ENCODE results near the gene NFASC.
A peak's percentile ranks its signal among the peaks of the same experiment; 100 is the strongest.

Gene NFASC

DNA sequence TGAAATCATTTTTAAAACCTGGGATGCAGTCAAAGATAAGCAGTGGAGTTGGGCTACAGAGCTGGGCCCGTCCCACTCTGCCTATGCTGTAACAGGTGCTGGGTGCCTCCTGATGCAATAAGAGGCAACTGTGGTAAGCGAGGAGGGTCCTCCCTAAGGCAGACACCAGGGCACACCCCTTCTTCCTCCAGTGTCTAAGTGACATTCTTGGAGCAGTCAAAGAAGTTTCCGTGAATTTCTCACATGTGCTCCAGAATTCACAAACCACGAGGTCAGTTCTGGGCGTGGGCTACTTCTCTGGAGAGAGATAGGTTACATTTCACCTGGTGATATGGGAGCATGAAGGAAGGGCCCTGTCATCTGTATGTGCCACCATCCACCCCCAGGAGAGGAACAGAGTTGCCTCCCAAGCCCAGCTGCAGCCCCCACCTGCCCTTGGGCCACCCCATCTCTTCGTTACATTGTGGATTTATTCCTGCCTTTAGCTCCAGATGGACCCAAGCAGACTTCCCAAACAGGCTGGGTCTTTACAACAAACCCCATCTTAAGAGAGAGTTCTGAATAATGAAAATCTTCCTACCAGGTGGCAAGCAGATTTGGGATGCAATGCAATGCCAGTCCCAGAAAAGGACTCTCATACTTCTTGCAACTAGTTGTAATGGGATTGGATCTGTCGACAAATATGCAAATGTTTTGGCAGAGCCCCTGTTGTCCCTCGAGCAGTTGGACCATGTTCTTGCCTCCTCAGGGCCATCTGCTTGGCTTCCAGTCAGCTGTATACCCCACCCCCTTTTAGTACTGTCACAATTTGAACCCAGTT, 89.9 kb downstream of the NFASC start:
- no peak for DNase-seq

DNA sequence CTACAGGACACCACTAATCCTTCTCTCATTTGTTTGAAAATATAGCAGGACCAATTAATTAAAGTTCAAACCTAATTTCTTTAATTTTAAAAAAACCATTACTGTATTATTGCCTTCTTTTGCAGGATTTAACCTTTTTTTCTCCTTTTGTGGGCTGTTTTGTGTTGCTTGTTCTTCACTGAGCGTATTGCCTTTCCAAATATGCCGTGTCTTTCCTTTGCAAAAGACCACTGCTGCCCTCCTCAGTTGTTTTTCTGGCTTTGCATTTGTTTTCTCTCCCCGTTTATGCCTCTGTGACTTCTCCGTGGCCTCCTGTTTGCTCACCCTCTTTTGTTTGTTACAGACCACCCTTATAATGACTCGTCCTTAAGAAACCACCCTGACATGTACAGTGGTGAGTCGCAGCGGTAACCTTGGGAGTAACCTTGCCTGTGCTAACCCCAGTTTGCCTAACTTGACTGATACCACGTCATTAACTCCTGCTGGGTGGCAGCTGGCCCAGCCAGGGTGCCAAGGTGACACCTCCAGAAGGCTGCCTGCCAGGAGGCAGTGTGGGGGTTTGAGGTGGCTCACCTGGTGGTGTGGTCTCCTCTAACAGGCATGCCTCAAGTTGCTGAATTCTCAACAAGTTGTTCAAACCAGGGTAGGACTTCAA, 91.2 kb downstream of the NFASC start:
- no peak for DNase-seq

- no peak for DNase-seq
Observed at GRCh38 chr1:204962742-204963632, 92.3 kb downstream of the NFASC start.

DNA sequence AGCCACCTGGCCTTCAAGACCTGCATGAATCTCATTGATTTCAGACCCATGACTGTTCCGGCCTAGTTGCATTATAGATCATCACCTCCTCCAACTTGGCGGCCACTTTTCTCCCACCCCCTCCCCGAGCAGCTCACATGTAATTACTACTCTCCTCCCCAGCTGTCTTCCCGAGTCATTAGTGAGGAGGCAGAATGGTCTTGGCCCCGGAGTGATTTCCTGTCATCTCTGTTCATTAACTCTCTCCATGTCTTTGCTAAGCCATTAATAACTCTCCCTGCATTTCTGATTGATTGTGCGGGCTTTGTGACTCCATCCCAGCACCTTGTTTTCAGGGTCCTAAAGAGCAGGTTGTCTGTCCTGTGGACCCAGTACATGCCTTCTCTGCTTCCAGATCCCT, 96.8 kb downstream of the NFASC start:
- DNase-seq = no peak

GRCh38 chr1:204968135-204968534, 97.5 kb downstream of the NFASC start:
- DNase-seq = no peak

DNA sequence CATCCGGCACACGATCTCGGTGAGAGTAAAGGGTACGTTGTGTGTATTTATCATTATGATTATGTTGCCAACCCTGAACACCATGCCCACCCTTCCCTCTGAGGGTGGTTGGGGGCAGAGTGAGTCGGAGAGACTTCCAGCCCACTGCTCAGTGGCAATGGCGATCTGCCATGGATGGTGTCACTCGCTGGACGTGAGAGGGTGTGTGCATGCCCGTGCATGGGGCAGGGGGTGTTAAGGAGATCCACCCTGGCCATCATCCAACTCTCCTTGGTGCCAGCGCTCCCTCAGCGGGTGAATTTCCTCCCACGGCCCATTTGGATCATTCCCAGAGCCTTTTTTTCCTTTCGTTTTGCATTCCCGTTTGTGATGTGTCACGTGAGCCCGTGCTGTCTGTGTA, 98.3 kb downstream of the NFASC start:
- DNase-seq = no peak

DNA sequence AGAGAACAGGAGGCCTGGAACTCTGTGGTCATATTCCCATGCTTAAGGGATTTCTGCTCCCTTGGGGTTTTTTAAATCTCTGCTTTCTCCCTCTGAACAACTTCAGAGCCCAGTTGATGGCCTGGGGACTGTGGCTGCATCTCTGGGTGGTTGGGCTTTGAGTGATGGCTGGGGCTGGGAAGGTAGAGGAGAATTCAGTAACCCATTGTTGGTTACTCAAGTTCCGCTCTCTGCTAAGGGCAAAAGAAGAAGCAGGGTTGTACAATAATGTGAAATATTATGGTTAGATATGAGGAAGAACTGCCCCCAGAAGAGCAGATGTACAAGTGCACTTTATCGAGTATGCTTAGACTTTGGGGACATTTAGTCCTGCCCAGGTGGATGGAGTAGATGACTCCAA, 100.3 kb downstream of the NFASC start:
- DNase-seq = peak; percentile 11 to 51 (median 33)

DNA sequence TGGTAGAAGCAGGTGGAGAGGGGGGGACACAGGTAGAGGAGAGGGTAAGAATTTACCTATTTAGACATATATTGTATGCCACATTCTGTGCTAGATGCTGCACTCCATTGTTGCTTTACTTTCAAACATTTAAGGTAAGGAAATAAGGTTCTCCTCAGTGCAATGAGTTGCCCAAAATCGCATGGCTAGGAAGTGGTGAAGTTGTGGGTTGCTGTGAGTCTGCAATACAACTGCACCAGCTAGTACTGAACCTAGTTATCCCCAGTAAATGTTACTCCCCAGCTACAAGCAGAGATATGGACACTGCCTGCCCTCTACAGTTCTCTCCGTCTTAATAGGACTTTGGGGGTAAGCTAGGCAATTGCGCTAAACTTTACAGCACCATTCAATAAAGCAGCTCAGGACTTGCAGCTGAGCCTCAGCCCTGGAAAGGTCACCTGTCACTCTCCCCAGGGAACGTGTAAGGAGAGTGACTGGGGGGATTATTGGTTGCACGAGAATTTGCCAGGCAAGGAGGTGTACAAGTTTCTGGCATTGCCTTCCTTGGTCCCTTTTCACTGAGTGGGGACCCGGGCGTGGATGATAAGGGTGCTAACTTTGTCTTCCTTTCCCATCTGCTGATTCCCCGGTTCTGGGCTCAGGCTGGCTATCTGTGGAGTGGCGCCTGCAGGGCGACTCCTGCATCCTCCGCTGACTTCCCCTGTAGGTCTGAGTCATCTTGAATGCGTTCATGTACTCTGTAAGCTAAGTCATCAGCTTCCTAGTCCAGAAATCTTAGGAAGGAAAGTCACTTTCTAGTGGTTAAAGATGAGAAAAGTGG, 101.1 kb downstream of the NFASC start:
- peak; percentile 68 to 83 (median 80) for DNase-seq

DNA sequence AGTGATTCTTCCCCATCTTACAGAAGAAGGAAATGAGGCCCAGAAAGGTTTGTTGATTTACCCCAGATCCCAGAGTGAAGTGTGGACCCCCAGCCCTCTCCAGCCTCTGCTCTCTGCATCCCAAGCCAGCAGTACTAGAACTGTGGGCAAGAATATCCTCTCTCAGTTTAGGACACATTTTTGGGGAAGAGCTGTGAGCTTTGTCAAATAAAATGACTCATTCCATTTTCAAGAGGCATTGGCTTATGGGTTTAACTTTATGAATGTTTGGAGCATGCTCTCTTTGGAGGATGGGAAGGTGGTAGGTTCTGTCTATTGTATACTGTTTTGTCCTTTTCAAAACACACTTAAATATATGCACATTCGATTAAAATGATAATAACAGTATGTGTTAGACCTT, 101.8 kb downstream of the NFASC start:
- DNase-seq = peak in 2 of 4 experiments; percentile 31 to 44

DNA sequence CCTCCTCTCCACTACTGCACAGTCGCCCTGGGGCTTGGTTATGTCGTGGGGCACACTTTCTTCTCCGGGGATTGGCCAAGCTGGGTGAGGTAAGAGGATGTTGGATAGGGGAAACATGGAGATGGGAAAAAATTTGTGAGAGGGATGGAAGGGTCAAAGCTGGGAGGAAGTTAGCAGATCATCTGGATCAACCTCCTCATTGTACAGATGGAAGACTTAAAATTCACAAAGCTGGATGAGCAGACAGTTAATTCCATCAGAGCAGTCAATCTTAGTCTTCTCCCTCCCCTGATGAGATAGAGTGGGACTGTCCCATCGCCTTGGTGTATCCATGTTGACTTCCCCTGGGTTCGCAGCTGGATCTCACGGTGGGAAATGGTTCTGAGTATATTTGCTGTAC, 102.8 kb downstream of the NFASC start:
- no peak for DNase-seq

DNA sequence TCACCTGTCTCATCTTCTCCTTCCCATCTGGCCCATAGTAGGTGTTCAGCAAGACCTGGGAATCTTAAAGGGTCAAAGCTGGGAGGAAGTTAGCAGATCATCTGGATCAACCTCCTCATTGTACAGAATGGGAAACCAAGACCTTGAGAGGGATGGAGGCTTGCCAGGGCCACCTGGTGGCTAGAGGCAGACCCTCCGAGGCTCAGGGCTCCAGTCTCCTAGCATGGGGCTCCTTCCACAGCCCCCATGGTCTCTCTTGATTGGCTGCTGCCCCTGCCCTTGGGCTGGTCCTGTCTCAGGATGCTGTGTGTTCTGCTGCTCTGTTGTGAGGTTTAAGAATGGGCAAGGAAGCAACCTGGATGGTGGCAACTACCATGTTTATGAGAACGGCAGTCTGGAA, 103.7 kb downstream of the NFASC start:
- DNase-seq = no peak

GRCh38 chr1:204975021-204975420, 104.4 kb downstream of the NFASC start:
- no peak for DNase-seq

- peak; percentile 57 to 72 (median 66) for DNase-seq
Observed at GRCh38 chr1:204975568-204976235, 105.0 kb downstream of the NFASC start.

GRCh38 chr1:204976646-204977045, 106.0 kb downstream of the NFASC start:
- DNase-seq = no peak

GRCh38 chr1:204977318-204977717, 106.7 kb downstream of the NFASC start:
- DNase-seq = no peak

DNA sequence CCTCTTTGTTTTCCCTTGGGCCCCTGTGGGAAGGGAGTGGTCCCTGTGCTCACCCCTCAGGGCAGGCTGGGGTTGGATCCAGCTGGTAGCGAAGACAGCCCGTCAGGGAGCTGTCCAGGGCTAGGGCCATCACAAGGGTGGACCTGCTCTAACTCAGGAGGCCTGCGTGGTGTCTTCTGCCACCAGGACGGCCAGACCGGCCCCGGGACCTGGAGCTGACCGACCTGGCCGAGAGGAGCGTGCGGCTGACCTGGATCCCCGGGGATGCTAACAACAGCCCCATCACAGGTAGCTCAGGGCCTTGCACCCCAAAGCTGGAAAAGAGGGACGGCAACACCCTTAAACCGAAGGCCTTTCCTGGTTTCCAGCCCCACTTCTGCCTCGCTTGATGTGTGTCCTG, 108.1 kb downstream of the NFASC start:
- no peak for DNase-seq

DNA sequence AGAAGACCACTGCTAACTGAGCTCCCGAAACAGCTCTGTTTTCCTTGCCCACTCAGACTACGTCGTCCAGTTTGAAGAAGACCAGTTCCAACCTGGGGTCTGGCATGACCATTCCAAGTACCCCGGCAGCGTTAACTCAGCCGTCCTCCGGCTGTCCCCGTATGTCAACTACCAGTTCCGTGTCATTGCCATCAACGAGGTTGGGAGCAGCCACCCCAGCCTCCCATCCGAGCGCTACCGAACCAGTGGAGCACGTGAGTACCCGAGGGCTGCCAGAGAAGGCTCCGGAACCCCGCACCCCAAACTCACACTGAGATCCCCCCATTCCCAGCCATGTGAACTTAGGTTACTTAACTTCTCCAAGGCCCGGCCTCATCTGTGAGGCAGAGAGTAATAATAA, 108.6 kb downstream of the NFASC start:
- DNase-seq = no peak

DNA sequence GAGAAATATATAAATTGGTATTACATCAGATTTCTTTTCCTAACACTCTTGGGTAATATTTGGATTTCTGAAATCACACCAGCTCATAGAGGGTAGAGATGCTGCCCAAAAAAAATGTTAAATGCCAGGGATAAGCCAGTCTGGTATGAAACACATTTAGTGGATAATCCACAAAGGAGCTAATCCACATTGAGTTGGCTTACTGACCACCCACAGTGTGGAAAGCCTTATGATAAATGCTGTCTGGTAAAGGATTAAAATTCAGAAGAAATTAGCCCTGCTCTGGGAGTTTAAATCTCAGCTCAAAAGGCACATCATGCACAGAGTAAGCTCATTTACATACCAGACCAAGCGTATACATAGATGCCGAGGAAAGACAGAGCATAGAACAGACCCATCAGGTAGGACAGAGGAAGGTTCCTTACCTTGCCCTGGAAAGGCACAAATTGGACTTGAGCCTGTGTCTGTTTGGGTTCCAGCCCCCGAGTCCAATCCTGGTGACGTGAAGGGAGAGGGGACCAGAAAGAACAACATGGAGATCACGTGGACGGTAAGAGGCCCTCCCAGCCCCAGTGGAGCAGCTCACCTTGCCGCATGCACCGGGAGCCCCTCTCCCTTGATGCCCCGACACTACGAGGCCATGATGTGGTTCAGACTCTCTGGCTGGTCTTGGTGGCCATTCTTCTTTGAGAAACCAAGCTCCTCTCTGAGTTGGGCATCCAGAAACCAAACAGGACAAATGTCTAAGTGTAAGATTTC, 109.4 kb downstream of the NFASC start:
- no peak for DNase-seq

DNA sequence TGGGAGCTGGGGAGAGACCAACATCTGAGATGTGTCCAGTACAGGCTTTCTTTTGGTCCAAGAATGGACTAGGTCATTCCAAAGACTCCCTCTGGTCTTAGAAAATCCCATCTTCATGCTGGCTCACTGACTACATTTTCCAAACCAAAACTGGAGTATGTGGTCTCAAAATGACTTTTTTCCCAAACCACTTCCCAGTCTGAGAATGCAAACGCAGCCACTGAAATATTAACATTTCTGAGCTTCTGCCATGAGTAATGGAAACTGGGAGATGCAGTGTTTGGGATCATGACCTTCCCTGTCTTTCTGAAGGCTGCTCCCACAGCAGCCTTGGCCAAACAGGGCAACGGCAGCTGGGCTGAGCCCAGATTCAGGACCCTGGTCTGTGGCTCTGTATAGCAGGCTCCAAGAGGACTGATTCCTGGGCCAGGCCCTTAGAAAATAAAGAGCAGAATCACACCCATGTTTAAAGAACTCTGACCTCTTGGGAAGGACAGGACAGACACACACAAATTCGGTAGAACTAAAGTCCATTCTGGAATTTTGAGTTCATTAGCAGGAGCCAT, 110.3 kb downstream of the NFASC start:
- DNase-seq = no peak

DNA sequence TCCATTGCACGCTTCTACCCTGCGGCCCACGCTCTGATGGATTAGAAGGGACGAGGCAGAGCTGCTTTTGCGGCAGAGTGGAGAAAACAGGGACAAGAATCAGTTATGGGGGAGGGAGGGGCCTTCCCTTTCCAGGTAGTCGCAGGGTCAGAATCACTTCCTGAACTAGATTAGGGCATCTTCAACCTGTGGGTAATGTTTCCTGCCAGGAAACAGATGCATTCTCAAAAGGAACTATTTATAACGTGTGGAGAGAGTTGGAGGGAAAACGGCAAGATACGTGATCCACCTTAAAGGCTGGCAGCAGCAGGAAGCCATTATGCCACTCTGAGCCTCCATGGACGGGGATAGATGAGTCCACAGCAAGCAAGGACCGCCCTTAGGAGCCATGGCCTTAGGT, 112.5 kb downstream of the NFASC start:
- no peak for DNase-seq

- DNase-seq = no peak
Observed at GRCh38 chr1:204983881-204984280, 113.2 kb downstream of the NFASC start.
